SKM-1 (cell line): ENCODE results near the gene DEFB123.
"Not testable (repeated sequence)": the region's sequence is repeated elsewhere in the genome, so short reads cannot be mapped to it uniquely, and the experiment has no call there.

ENCODE experiments used
- DNase-seq: peaks from one replicate; lab custom pipeline; 2025; ENCODE audit not compliant: unreplicated experiment; lab: John Stamatoyannopoulos, UW

The DEFB123 gene

GRCh38 chr20:31440012-31440659 lies at the start of gene DEFB123:
Gene DEFB123, plus strand, starts transcription at chr20:31440632. Its CDS starts 67 bp downstream, at chr20:31440699.
- no peak for DNase-seq

- no peak for DNase-seq
Observed at GRCh38 chr20:31392836-31393235, 47.6 kb upstream of the DEFB123 start.

GRCh38 chr20:31394900-31395299 lies 45.5 kb upstream of the DEFB123 start:
- no peak for DNase-seq

GRCh38 chr20:31403886-31404285 lies 36.5 kb upstream of the DEFB123 start:
- no peak for DNase-seq

- no peak for DNase-seq
Observed at GRCh38 chr20:31406115-31406514, 34.3 kb upstream of the DEFB123 start, which contains the start of gene DEFB121. Gene DEFB121, minus strand, starts transcription at chr20:31406215. Its CDS starts 63 bp downstream, at chr20:31406152.

GRCh38 chr20:31410011-31410410 lies 30.4 kb upstream of the DEFB123 start:
- DNase-seq: no peak

- DNase-seq: no peak
Observed at GRCh38 chr20:31414381-31414780, 26.1 kb upstream of the DEFB123 start.

GRCh38 chr20:31415653-31416052 lies 24.8 kb upstream of the DEFB123 start:
- no peak for DNase-seq

GRCh38 chr20:31418307-31418706 lies 22.1 kb upstream of the DEFB123 start:
- DNase-seq: no peak

GRCh38 chr20:31425797-31426196 lies 14.6 kb upstream of the DEFB123 start:
- no peak for DNase-seq

GRCh38 chr20:31426891-31427551 lies 13.4 kb upstream of the DEFB123 start:
- not testable (repeated sequence) for DNase-seq

GRCh38 chr20:31427576-31427975 lies 12.9 kb upstream of the DEFB123 start:
- DNase-seq: not testable (repeated sequence)

GRCh38 chr20:31430568-31431115 lies 9.8 kb upstream of the DEFB123 start:
- DNase-seq: no peak

- DNase-seq: no peak
Observed at GRCh38 chr20:31446084-31446819, 5.8 kb downstream of the DEFB123 start.

GRCh38 chr20:31449511-31450414 lies 9.3 kb downstream of the DEFB123 start:
- DNase-seq: no peak

- DNase-seq: no peak
Observed at GRCh38 chr20:31452575-31452974, 12.1 kb downstream of the DEFB123 start.

GRCh38 chr20:31454361-31454760 lies 13.9 kb downstream of the DEFB123 start:
- DNase-seq: no peak

- DNase-seq: not testable (repeated sequence)
Observed at GRCh38 chr20:31470946-31471345, 30.5 kb downstream of the DEFB123 start.

GRCh38 chr20:31472395-31473330 lies 32.2 kb downstream of the DEFB123 start:
- DNase-seq: no peak
